ENCODE results near the gene MAPKAP1.

- TF ChIP-seq CTCF (IDR thresholded peaks at IDR 0.05; ENCODE audit: low read length): no peak
- no peak for TF ChIP-seq EZH2 (IDR thresholded peaks at IDR 0.05; ENCODE audit: borderline replicate concordance, low read length)
Observed at GRCh38 chr9:125706651-125707471, at the start of gene MAPKAP1.
